Measurements from ENCODE around the gene BTN3A1. TPM values are rescaled to one million over a fixed set of nuclear protein-coding genes. Genes with fewer than 3 reads are reported as not detected.
"Not testable (repeated sequence)": the region's sequence is repeated elsewhere in the genome, so short reads cannot be mapped to it uniquely, and the experiment has no call there.

Gene BTN3A1
- total RNA-seq, 1 donor from 2014 or later = 17.2 TPM

- Histone ChIP-seq H3K9ac (ENCODE audit: low read depth in 1 of 3, low read length in 3 of 3) (no peak overlapping the region), H3K4me1 (ENCODE audit: control insufficient read depth in 3 of 3, insufficient read depth in 3 of 3, low read length in 3 of 3) (no peaks in the 10 kb centered on the region), H3K27me3 (ENCODE audit: control insufficient read depth in 3 of 3, insufficient read depth in 3 of 3, low read length in 3 of 3) (no peaks in the 10 kb centered on the region), H3K36me3 (ENCODE audit: control insufficient read depth in 3 of 3, insufficient read depth in 3 of 3, low read length in 3 of 3) (peaks cover 4 to 12% (median 5%) of the 10 kb centered on the region in 3 donors), H3K27ac (ENCODE audit: low read depth, low read length) (no peak overlapping the region), H3K4me3 (ENCODE audit: low read length in 3 of 3) (no peak overlapping the region), H3K9me3 (ENCODE audit: control insufficient read depth in 3 of 3, low read length in 3 of 3) (no peaks in the 10 kb centered on the region)
Measured at GRCh38 chr6:26377719-26378118, 24.4 kb upstream of the BTN3A1 start.

- not testable (repeated sequence) for H3K27ac ChIP-seq (ENCODE audit: low read depth, low read length); H3K36me3 ChIP-seq (ENCODE audit: control insufficient read depth in 3 of 3, insufficient read depth in 3 of 3, low read length in 3 of 3); H3K4me3 ChIP-seq (ENCODE audit: low read length in 3 of 3); H3K27me3 ChIP-seq (ENCODE audit: control insufficient read depth in 3 of 3, insufficient read depth in 3 of 3, low read length in 3 of 3); H3K9ac ChIP-seq (ENCODE audit: low read depth in 1 of 3, low read length in 3 of 3); H3K9me3 ChIP-seq (ENCODE audit: control insufficient read depth in 3 of 3, low read length in 3 of 3); H3K4me1 ChIP-seq (ENCODE audit: control insufficient read depth in 3 of 3, insufficient read depth in 3 of 3, low read length in 3 of 3)
Measured at GRCh38 chr6:26378143-26378542, 23.9 kb upstream of the BTN3A1 start.

GRCh38 chr6:26379292-26379691 is 22.8 kb upstream of the BTN3A1 start:
- Histone ChIP-seq H3K4me1 (ENCODE audit: control insufficient read depth in 3 of 3, insufficient read depth in 3 of 3, low read length in 3 of 3) (peaks cover 5 to 6% (median 5%) of the 10 kb centered on the region in 3 donors), H3K9ac (ENCODE audit: low read depth in 1 of 3, low read length in 3 of 3) (no peak overlapping the region), H3K27me3 (ENCODE audit: control insufficient read depth in 3 of 3, insufficient read depth in 3 of 3, low read length in 3 of 3) (no peaks in the 10 kb centered on the region), H3K27ac (ENCODE audit: low read depth, low read length) (no peak overlapping the region), H3K4me3 (ENCODE audit: low read length in 3 of 3) (no peak overlapping the region), H3K9me3 (ENCODE audit: control insufficient read depth in 3 of 3, low read length in 3 of 3) (no peaks in the 10 kb centered on the region), H3K36me3 (ENCODE audit: control insufficient read depth in 3 of 3, insufficient read depth in 3 of 3, low read length in 3 of 3) (peaks cover 0 to 10% (median 4%) of the 10 kb centered on the region in 3 donors)

GRCh38 chr6:26379740-26380139 is 22.3 kb upstream of the BTN3A1 start:
- H3K36me3 ChIP-seq (ENCODE audit: control insufficient read depth in 3 of 3, insufficient read depth in 3 of 3, low read length in 3 of 3) = peaks cover 0 to 6% (median 4%) of the 10 kb centered on the region in 3 donors
- no peak overlapping the region for H3K9ac ChIP-seq (ENCODE audit: low read depth in 1 of 3, low read length in 3 of 3)
- no peaks in the 10 kb centered on the region for H3K9me3 ChIP-seq (ENCODE audit: control insufficient read depth in 3 of 3, low read length in 3 of 3)
- no peak overlapping the region for H3K4me3 ChIP-seq (ENCODE audit: low read length in 3 of 3)
- peaks cover 5 to 7% (median 6%) of the 10 kb centered on the region in 3 donors for H3K4me1 ChIP-seq (ENCODE audit: control insufficient read depth in 3 of 3, insufficient read depth in 3 of 3, low read length in 3 of 3)
- no peak overlapping the region for H3K27ac ChIP-seq (ENCODE audit: low read depth, low read length)
- no peaks in the 10 kb centered on the region for H3K27me3 ChIP-seq (ENCODE audit: control insufficient read depth in 3 of 3, insufficient read depth in 3 of 3, low read length in 3 of 3)

- Histone ChIP-seq H3K36me3 (ENCODE audit: control insufficient read depth in 3 of 3, insufficient read depth in 3 of 3, low read length in 3 of 3) (peaks cover 0 to 3% (median 2%) of the 10 kb centered on the region in 3 donors), H3K9me3 (ENCODE audit: control insufficient read depth in 3 of 3, low read length in 3 of 3) (no peaks in the 10 kb centered on the region), H3K4me1 (ENCODE audit: control insufficient read depth in 3 of 3, insufficient read depth in 3 of 3, low read length in 3 of 3) (peaks cover 5 to 7% (median 6%) of the 10 kb centered on the region in 3 donors), H3K27me3 (ENCODE audit: control insufficient read depth in 3 of 3, insufficient read depth in 3 of 3, low read length in 3 of 3) (no peaks in the 10 kb centered on the region), H3K4me3 (ENCODE audit: low read length in 3 of 3) (no peak overlapping the region), H3K9ac (ENCODE audit: low read depth in 1 of 3, low read length in 3 of 3) (no peak overlapping the region), H3K27ac (ENCODE audit: low read depth, low read length) (no peak overlapping the region)
Measured at GRCh38 chr6:26380256-26380655, 21.8 kb upstream of the BTN3A1 start.

GRCh38 chr6:26382121-26382520 is 20.0 kb upstream of the BTN3A1 start:
- H3K9me3 ChIP-seq (ENCODE audit: control insufficient read depth in 3 of 3, low read length in 3 of 3) = no peaks in the 10 kb centered on the region
- H3K36me3 ChIP-seq (ENCODE audit: control insufficient read depth in 3 of 3, insufficient read depth in 3 of 3, low read length in 3 of 3) = no peaks in the 10 kb centered on the region
- no peak overlapping the region for H3K4me3 ChIP-seq (ENCODE audit: low read length in 3 of 3)
- H3K4me1 ChIP-seq (ENCODE audit: control insufficient read depth in 3 of 3, insufficient read depth in 3 of 3, low read length in 3 of 3) = peaks cover 5 to 7% (median 6%) of the 10 kb centered on the region in 3 donors
- no peaks in the 10 kb centered on the region for H3K27me3 ChIP-seq (ENCODE audit: control insufficient read depth in 3 of 3, insufficient read depth in 3 of 3, low read length in 3 of 3)
- H3K9ac ChIP-seq (ENCODE audit: low read depth in 1 of 3, low read length in 3 of 3) = no peak overlapping the region
- H3K27ac ChIP-seq (ENCODE audit: low read depth, low read length) = no peak overlapping the region

- Histone ChIP-seq H3K9me3 (ENCODE audit: control insufficient read depth in 3 of 3, low read length in 3 of 3) (no peaks in the 10 kb centered on the region), H3K9ac (ENCODE audit: low read depth in 1 of 3, low read length in 3 of 3) (peak overlapping the region; percentile 76 to 92 (median 87)), H3K4me3 (ENCODE audit: low read length in 3 of 3) (peak overlapping the region; percentile 78 to 93 (median 89)), H3K36me3 (ENCODE audit: control insufficient read depth in 3 of 3, insufficient read depth in 3 of 3, low read length in 3 of 3) (peaks cover 0 to 3% (median 0%) of the 10 kb centered on the region in 3 donors), H3K27ac (ENCODE audit: low read depth, low read length) (peak overlapping the region; percentile 66), H3K27me3 (ENCODE audit: control insufficient read depth in 3 of 3, insufficient read depth in 3 of 3, low read length in 3 of 3) (no peaks in the 10 kb centered on the region), H3K4me1 (ENCODE audit: control insufficient read depth in 3 of 3, insufficient read depth in 3 of 3, low read length in 3 of 3) (peaks cover 5 to 7% (median 6%) of the 10 kb centered on the region in 3 donors)
Measured at GRCh38 chr6:26383624-26384417, 18.3 kb upstream of the BTN3A1 start.

- peaks cover 3 to 8% (median 7%) of the 10 kb centered on the region in 3 donors for H3K36me3 ChIP-seq (ENCODE audit: control insufficient read depth in 3 of 3, insufficient read depth in 3 of 3, low read length in 3 of 3)
- H3K27me3 ChIP-seq (ENCODE audit: control insufficient read depth in 3 of 3, insufficient read depth in 3 of 3, low read length in 3 of 3) = no peaks in the 10 kb centered on the region
- H3K4me3 ChIP-seq (ENCODE audit: low read length in 3 of 3) = no peak overlapping the region
- H3K9me3 ChIP-seq (ENCODE audit: control insufficient read depth in 3 of 3, low read length in 3 of 3) = no peaks in the 10 kb centered on the region
- no peak overlapping the region for H3K9ac ChIP-seq (ENCODE audit: low read depth in 1 of 3, low read length in 3 of 3)
- no peak overlapping the region for H3K27ac ChIP-seq (ENCODE audit: low read depth, low read length)
- H3K4me1 ChIP-seq (ENCODE audit: control insufficient read depth in 3 of 3, insufficient read depth in 3 of 3, low read length in 3 of 3) = peaks cover 5 to 7% (median 6%) of the 10 kb centered on the region in 3 donors
Measured at GRCh38 chr6:26385734-26386125, 16.3 kb upstream of the BTN3A1 start.

- Histone ChIP-seq H3K27ac (ENCODE audit: low read depth, low read length) (no peak overlapping the region), H3K9ac (ENCODE audit: low read depth in 1 of 3, low read length in 3 of 3) (no peak overlapping the region), H3K4me1 (ENCODE audit: control insufficient read depth in 3 of 3, insufficient read depth in 3 of 3, low read length in 3 of 3) (peaks cover 5 to 7% (median 6%) of the 10 kb centered on the region in 3 donors), H3K9me3 (ENCODE audit: control insufficient read depth in 3 of 3, low read length in 3 of 3) (no peaks in the 10 kb centered on the region), H3K27me3 (ENCODE audit: control insufficient read depth in 3 of 3, insufficient read depth in 3 of 3, low read length in 3 of 3) (no peaks in the 10 kb centered on the region), H3K36me3 (ENCODE audit: control insufficient read depth in 3 of 3, insufficient read depth in 3 of 3, low read length in 3 of 3) (peaks cover 3 to 13% (median 11%) of the 10 kb centered on the region in 3 donors), H3K4me3 (ENCODE audit: low read length in 3 of 3) (no peak overlapping the region)
Measured at GRCh38 chr6:26387565-26387964, 14.5 kb upstream of the BTN3A1 start.

- Histone ChIP-seq H3K27ac (ENCODE audit: low read depth, low read length) (no peak overlapping the region), H3K4me3 (ENCODE audit: low read length in 3 of 3) (no peak overlapping the region), H3K9ac (ENCODE audit: low read depth in 1 of 3, low read length in 3 of 3) (no peak overlapping the region), H3K9me3 (ENCODE audit: control insufficient read depth in 3 of 3, low read length in 3 of 3) (no peaks in the 10 kb centered on the region), H3K4me1 (ENCODE audit: control insufficient read depth in 3 of 3, insufficient read depth in 3 of 3, low read length in 3 of 3) (peaks cover 5 to 7% (median 6%) of the 10 kb centered on the region in 3 donors), H3K27me3 (ENCODE audit: control insufficient read depth in 3 of 3, insufficient read depth in 3 of 3, low read length in 3 of 3) (no peaks in the 10 kb centered on the region), H3K36me3 (ENCODE audit: control insufficient read depth in 3 of 3, insufficient read depth in 3 of 3, low read length in 3 of 3) (peaks cover 3 to 13% (median 11%) of the 10 kb centered on the region in 3 donors)
Measured at GRCh38 chr6:26388014-26388413, 14.1 kb upstream of the BTN3A1 start.

All from skeletal muscle tissue (tissue), 4 donors.